Panc1 (cell line): ENCODE data around the gene DPP4. TPM values are rescaled to one million over a fixed set of nuclear protein-coding genes. Genes with fewer than 3 reads are reported as not detected.

Experiments used
- ATAC-seq: fragments of 200-7000 bp; cut with Tn5 transposase; 2 replicates; pipeline ENCODE4 v1.9.1; 2020; ENCODE audit warnings: mild to moderate bottlenecking, moderate library complexity
- BruUV-seq: library from RNA; stranded (reverse); fragments of 400-500 nt; replicated peaks from 2 replicates; lab custom pipeline; 2021; lab: Mats Ljungman, UMichigan
- CTCF ChIA-PET: fragments of 300-600 bp; sonication (Branson Sonifier 250); formaldehyde crosslinking; loops from one replicate; lab custom pipeline; 2022; ENCODE audit warnings: antibody characterized with exemption; lab: Charles Lee
- POLR2A ChIA-PET: fragments of 300-600 bp; sonication (Branson Sonifier 250); formaldehyde crosslinking; loops from one replicate; lab custom pipeline; 2022; ENCODE audit warnings: antibody characterized with exemption; lab: Charles Lee
- DNase-seq: peaks from one replicate; pipeline ENCODE4 v3.0.0-alpha.2; 2010; ENCODE audit warnings: low read depth, low spot score
- H3K27ac ChIP-seq: 2 replicates; pipeline ENCODE4 v1.5.1; 2011; ENCODE audit warnings: mild to moderate bottlenecking, low read length, inconsistent platforms
- H3K27me3 ChIP-seq: fragments of 200-500 bp; sonication (Bioruptor generic); 2 replicates; pipeline ENCODE4 v1.6.0; 2014; ENCODE audit warnings: low read length, inconsistent platforms; ENCODE audit not compliant: control insufficient read depth, insufficient read depth
- H3K36me3 ChIP-seq: fragments of 200-500 bp; sonication (Bioruptor generic); 2 replicates; pipeline ENCODE4 v1.5.1; 2014; ENCODE audit warnings: inconsistent platforms, mild to moderate bottlenecking, low read length, moderate library complexity; ENCODE audit not compliant: control insufficient read depth, insufficient read depth
- H3K4me1 ChIP-seq: 2 replicates; pipeline ENCODE4 v1.5.1; 2011; ENCODE audit warnings: inconsistent platforms, mild to moderate bottlenecking, low read length, moderate library complexity; ENCODE audit not compliant: control insufficient read depth, insufficient read depth
- H3K4me3 ChIP-seq, 2 experiments: 2 replicates each; pipeline ENCODE4 v1.5.1; 2011 to 2012; ENCODE audit warnings: low read depth in 2 of 2, low read length in 2 of 2, mild to moderate bottlenecking in 2 of 2, inconsistent platforms in 1 of 2, moderate library complexity in 1 of 2
- H3K9me3 ChIP-seq: fragments of 200-500 bp; sonication (Bioruptor generic); 2 replicates; pipeline ENCODE4 v1.5.1; 2014; ENCODE audit warnings: low read depth, mild to moderate bottlenecking, inconsistent platforms, low read length, moderate library complexity; ENCODE audit not compliant: control insufficient read depth, insufficient read depth
- CTCF ChIP-seq: fragments of 450-650 bp; IDR thresholded peaks from 2 replicates; pipeline ENCODE4 v1.5.1; 2017; ENCODE audit warnings: mild to moderate bottlenecking
- POLR2AphosphoS5 ChIP-seq: IDR thresholded peaks from 2 replicates; pipeline ENCODE4 v1.6.1; 2012; ENCODE audit warnings: mild to moderate bottlenecking, low read depth, low read length, moderate library complexity
- REST ChIP-seq, 2 experiments: IDR thresholded peaks; 2 replicates each; pipeline ENCODE4 v1.6.1; 2011 to 2012; ENCODE audit warnings: low read depth in 2 of 2, control low read depth in 1 of 2, low read length in 1 of 2, mild to moderate bottlenecking in 1 of 2, moderate library complexity in 1 of 2; ENCODE audit not compliant: insufficient read depth in 1 of 2
- SIN3A ChIP-seq: IDR thresholded peaks from 2 replicates; pipeline ENCODE4 v1.6.1; 2012; ENCODE audit warnings: low read depth, mild to moderate bottlenecking, low read length, moderate library complexity, borderline replicate concordance; ENCODE audit not compliant: insufficient read depth
- TCF7L2 ChIP-seq: IDR thresholded peaks from 2 replicates; pipeline ENCODE4 v1.6.1; 2011; ENCODE audit warnings: mild to moderate bottlenecking, low read depth, low read length, inconsistent platforms
- in situ Hi-C: cut with HindIII; loops from 2 replicates; pipeline ENCODE4 v1.10.0; 2016; ENCODE audit warnings: low sequenced_read_pairs, low pct_unique_long_range_greater_than_20kb
- intact Hi-C: fragments of 100-400 bp; cut with micrococcal nuclease; formaldehyde crosslinking; loops from one replicate; pipeline ENCODE4 v1.10.0; 2022; ENCODE audit not compliant: unreplicated experiment
- total RNA-seq: library from RNA; stranded (reverse); gene quantifications from one replicate; pipeline ENCODE4 v1.2.1, GENCODE V29; 2021; ENCODE audit not compliant: unreplicated experiment

The DPP4 gene
- total RNA-seq, 1 experiment from 2014 or later: 0.23 TPM

DNA sequence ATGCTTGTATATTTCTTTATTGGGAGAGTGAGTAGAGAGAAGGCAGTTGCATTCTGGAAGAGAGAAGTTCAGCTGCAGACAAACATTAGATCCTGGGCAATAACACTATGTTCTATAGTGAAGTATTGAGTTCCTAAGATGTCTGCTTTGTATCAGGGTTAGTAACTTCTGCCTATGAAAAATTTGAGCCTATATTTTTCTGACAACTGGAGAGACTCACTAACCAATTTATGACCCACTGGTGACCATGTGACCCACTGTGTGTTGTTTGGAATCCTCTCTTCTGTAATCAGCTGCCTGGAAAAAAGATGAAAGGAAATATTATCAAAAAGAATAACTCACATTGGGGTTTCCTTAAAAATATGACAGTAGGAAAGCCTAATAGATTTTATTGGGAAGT, 35.3 kb downstream of the DPP4 start:
- H3K4me1 ChIP-seq: no peaks in the 10 kb centered on the region
- no peak for TF ChIP-seq SIN3A
- TF ChIP-seq CTCF: no peak
- TF ChIP-seq REST (IDR thresholded peaks at IDR 0.05; ENCODE audit: insufficient read depth in 1 of 2, low read depth in 2 of 2, low read length in 1 of 2): no peak
- no peak for TF ChIP-seq TCF7L2
- no peak for TF ChIP-seq POLR2AphosphoS5
- ChIA-PET POLR2A (no interaction called here), CTCF (no interaction called here)
- intact Hi-C loops (no loop called here), in situ Hi-C loops (no loop called here)
- no peak for ATAC-seq
- H3K4me3 ChIP-seq: no peak overlapping the region
- DNase-seq: no peak
- no peaks in the 10 kb centered on the region for H3K27me3 ChIP-seq
- no peaks in the 10 kb centered on the region; the same call in 1 of the 2 replicates for H3K36me3 ChIP-seq
- no peak overlapping the region for H3K27ac ChIP-seq
- no peaks in the 10 kb centered on the region for H3K9me3 ChIP-seq
- no TSS peak for BruUV-seq

- no TSS peak for BruUV-seq
- Histone ChIP-seq H3K4me3 (no peak overlapping the region), H3K4me1 (no peaks in the 10 kb centered on the region), H3K9me3 (no peaks in the 10 kb centered on the region), H3K27ac (no peak overlapping the region), H3K27me3 (no peaks in the 10 kb centered on the region), H3K36me3 (no peaks in the 10 kb centered on the region; the same call in 1 of the 2 replicates)
- ChIA-PET POLR2A (no interaction called here), CTCF (no interaction called here)
- DNase-seq (no peak), ATAC-seq (no peak)
- no peak for TF ChIP-seq CTCF
- in situ Hi-C loops (no loop called here), intact Hi-C loops (no loop called here)
Measured at GRCh38 chr2:162037886-162038285, 36.1 kb downstream of the DPP4 start.
